Erythroblast (primary cell): ENCODE measurements around the gene HNRNPR.

ENCODE experiments used
- GATA1 ChIP-seq: IDR thresholded peaks from 2 replicates; pipeline ENCODE4 v1.6.1; 2011; ENCODE audit warnings: low read depth, mild to moderate bottlenecking, control low read depth, low read length, moderate library complexity
- POLR2A ChIP-seq: IDR thresholded peaks from 2 replicates; pipeline ENCODE4 v1.6.1; 2011; ENCODE audit warnings: mild to moderate bottlenecking, low read length

DNA sequence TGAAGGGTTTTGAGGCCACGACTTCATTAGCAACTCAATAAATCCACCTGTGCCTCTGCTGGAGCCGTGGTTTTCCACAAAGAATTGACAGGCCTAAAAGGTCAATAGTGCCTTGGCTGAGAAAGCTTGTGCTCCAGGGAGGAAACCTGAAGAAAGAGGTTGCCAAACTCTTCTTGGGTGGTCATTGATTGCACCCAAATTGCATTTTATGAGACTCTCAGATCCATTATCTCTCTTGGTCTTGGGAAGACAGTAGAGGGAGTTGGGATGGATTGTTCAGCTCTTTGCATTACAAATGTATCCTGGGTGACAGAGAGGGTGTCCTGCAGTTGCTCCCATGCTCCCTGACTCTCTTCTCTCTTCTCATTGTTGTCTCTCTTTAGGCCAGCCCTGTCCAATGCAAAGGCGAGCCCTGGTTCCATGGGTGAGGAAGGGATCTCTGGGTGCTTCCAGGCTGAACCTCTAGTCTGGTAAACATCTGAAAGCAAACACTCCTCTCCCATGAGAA is 80.7 kb downstream of the HNRNPR start:
- TF ChIP-seq POLR2A (no peak), GATA1 (no peak)
